Measurements from ENCODE around the gene IFT122.

IFT122 gene

GRCh38 chr3:129555616-129556357 lies 115.8 kb downstream of the IFT122 start:
- H3K36me3 ChIP-seq, result peaks cover 22% of the 10 kb centered on the region
- H3K9me3 ChIP-seq (ENCODE audit: severe bottlenecking), result no peaks in the 10 kb centered on the region
- TF ChIP-seq CTCF (IDR thresholded peaks at IDR 0.05; ENCODE audit: low read depth, low read length), result no peak
- no peak overlapping the region for H3K27ac ChIP-seq
- DNase-seq, result no peak
- no peak overlapping the region for H3K4me3 ChIP-seq (ENCODE audit: low read depth, low read length)
- H3K27me3 ChIP-seq (ENCODE audit: insufficient read depth, low read depth, severe bottlenecking), result no peaks in the 10 kb centered on the region

GRCh38 chr3:129556358-129556695 lies 116.3 kb downstream of the IFT122 start:
- Histone ChIP-seq H3K9me3 (ENCODE audit: severe bottlenecking) (no peaks in the 10 kb centered on the region), H3K27me3 (ENCODE audit: insufficient read depth, low read depth, severe bottlenecking) (no peaks in the 10 kb centered on the region), H3K27ac (no peak overlapping the region), H3K4me3 (ENCODE audit: low read depth, low read length) (no peak overlapping the region), H3K36me3 (peaks cover 22% of the 10 kb centered on the region)
- no peak for TF ChIP-seq CTCF (IDR thresholded peaks at IDR 0.05; ENCODE audit: low read depth, low read length)
- DNase-seq, result no peak

GRCh38 chr3:129556890-129557547 lies 117.0 kb downstream of the IFT122 start:
- no peak for DNase-seq
- Histone ChIP-seq H3K36me3 (peaks cover 22% of the 10 kb centered on the region), H3K9me3 (ENCODE audit: severe bottlenecking) (no peaks in the 10 kb centered on the region), H3K4me3 (ENCODE audit: low read depth, low read length) (no peak overlapping the region), H3K27ac (peak overlapping the region; percentile 18; the same call in 1 of the 2 replicates), H3K27me3 (ENCODE audit: insufficient read depth, low read depth, severe bottlenecking) (no peaks in the 10 kb centered on the region)
- no peak for TF ChIP-seq CTCF (IDR thresholded peaks at IDR 0.05; ENCODE audit: low read depth, low read length)

GRCh38 chr3:129557548-129557894 lies 117.5 kb downstream of the IFT122 start:
- no peaks in the 10 kb centered on the region for H3K9me3 ChIP-seq (ENCODE audit: severe bottlenecking)
- H3K36me3 ChIP-seq, result peaks cover 22% of the 10 kb centered on the region

GRCh38 chr3:129558081-129558771 lies 118.2 kb downstream of the IFT122 start:
- Histone ChIP-seq H3K27me3 (ENCODE audit: insufficient read depth, low read depth, severe bottlenecking) (no peaks in the 10 kb centered on the region), H3K27ac (peak overlapping the region; percentile 58), H3K36me3 (peaks cover 22% of the 10 kb centered on the region), H3K4me3 (ENCODE audit: low read depth, low read length) (no peak overlapping the region), H3K9me3 (ENCODE audit: severe bottlenecking) (no peaks in the 10 kb centered on the region)
- TF ChIP-seq CTCF (IDR thresholded peaks at IDR 0.05; ENCODE audit: low read depth, low read length), result no peak
- no peak for DNase-seq

More at GRCh38 chr3:129557548-129557894, 117.5 kb downstream of the IFT122 start:
- TF ChIP-seq CTCF (IDR thresholded peaks at IDR 0.05; ENCODE audit: low read depth, low read length), result no peak
- no peak for DNase-seq
- no peak overlapping the region for H3K4me3 ChIP-seq (ENCODE audit: low read depth, low read length)
- H3K27ac ChIP-seq, result no peak overlapping the region; the same call in 1 of the 2 replicates
- no peaks in the 10 kb centered on the region for H3K27me3 ChIP-seq (ENCODE audit: insufficient read depth, low read depth, severe bottlenecking)

Data from WERI-Rb-1 (cell line).